HG03108 (cell line): Measurements from ENCODE around the gene PI16.

ENCODE experiments used
- ATAC-seq: cut with Tn5 transposase; IDR thresholded peaks from one replicate; pipeline ENCODE4 v1.9.1; 2021; ENCODE audit warnings: moderate library complexity; ENCODE audit not compliant: unreplicated experiment

The PI16 gene

GRCh38 chr6:36956446-36956820, 1.9 kb downstream of the PI16 start:
- no peak for ATAC-seq

- no peak for ATAC-seq
Observed at GRCh38 chr6:36957773-36958271, 3.3 kb downstream of the PI16 start.

- no peak for ATAC-seq
Observed at GRCh38 chr6:36958775-36959554, 4.4 kb downstream of the PI16 start.

DNA sequence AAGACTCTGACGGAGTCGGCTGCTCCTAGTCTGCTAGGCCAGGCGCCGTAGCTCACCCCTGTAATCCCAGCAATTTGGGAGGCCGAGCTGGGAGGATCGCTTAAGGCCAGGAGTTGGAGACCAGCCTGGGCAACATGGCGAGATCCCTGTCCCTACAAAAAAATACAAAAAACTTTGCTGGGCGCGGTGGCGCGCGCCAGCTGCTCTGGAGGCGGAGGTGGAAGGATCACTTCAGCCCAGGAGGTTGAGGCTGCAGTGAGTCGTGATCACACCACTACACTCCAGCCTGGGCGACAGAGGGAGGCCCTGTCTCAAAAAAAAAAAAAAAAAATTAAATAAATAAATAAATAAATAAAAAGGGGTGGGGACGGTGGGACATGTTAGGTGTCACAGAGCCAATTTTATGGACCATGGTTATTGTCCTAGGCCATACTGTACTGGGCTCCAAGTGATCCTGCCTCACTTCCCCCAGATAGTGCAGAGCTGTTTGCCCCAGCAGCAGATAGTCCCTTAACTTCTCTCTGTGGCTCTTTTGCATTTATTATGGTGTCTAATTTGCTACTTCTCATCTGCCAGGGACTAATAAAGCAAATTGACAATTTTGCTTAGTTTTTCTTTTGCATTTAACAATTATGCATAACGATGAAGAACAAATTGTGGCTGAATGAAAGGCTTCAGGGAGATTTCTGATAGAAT, 5.2 kb downstream of the PI16 start:
- no peak for ATAC-seq

DNA sequence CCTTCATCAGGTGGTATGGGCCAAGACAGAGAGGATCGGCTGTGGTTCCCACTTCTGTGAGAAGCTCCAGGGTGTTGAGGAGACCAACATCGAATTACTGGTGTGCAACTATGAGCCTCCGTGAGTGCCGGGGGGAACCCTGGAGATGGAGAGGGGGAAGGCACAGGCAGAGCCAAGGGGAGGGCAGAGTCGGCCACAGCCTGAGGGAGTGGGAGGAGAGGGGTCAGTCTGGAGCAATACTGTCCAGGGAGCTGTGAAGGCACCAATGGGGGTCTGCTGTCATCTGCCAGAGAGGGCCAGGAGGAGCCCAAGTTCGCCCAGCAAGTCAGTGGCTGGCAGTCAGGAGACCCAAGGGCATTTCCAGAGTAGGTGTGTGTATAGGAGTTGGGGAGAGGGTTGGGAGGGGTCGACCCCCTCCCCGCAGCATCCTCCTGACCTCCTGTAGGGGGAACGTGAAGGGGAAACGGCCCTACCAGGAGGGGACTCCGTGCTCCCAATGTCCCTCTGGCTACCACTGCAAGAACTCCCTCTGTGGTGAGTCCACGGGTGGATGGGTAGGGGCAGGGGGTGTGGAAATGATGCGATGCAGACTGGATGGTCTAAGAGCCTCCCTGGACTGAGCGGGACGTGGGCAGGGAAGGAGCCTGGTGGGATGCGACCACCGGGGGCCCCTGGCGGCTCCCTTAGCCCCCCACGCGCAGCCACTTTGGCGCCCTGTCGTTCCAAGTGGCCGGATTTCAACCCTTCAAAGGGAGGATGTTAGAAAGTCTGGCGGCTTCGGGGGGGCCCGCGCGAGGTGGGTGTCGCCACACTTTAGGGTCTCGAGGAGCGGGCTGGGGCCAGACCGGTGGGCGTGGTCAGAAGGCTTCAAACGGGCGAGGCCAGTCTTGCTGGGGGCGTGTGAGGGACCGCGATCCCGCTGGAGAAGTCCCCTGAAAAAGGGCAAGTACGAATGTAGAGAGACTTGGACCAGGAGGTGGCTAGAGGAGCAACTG, 7.2 kb downstream of the PI16 start:
- ATAC-seq = no peak

GRCh38 chr6:36962874-36963273, 8.3 kb downstream of the PI16 start:
- no peak for ATAC-seq

- no peak for ATAC-seq
Observed at GRCh38 chr6:36963451-36964290, 9.1 kb downstream of the PI16 start.

- ATAC-seq = no peak
Observed at GRCh38 chr6:36964349-36964748, 9.8 kb downstream of the PI16 start.

- ATAC-seq = no peak
Observed at GRCh38 chr6:36964908-36965307, 10.4 kb downstream of the PI16 start.

DNA sequence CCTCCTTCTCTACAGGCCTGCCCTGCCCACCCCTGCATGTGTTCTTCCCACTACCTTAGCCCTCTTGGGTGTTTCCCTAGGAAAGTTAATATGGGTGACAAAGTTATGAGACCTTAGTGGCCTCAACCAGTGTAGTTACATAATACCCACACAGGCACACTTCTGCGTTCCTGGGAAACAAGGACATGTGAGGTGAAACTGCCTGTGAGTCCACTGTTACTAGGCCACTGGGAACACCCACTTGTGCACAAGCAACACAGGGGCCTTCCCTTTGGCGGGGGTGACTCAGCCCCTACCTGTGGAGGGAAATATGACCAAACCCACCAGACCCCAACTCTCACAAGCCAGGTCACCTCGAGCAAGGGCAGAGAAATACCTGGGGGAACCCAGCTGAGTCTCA, 12.8 kb downstream of the PI16 start:
- ATAC-seq = no peak

DNA sequence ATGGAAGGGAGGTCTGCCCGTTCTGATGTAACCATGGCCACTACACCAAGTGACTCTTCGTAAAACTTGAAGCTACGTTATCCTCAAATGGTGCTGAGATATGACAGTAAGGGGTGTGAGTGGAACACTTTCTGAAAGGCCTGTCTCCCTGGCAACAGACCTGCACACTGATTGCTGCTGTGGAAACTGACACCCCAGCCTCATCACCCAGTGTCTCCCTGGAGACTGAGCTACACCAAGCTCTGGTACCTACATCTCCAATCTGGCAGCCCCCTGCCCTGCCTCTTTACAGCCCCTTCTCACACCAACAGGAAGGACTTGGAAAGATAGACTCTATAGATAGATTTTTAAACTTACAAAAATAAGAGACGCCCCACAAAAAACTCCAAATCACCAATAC, 13.2 kb downstream of the PI16 start:
- ATAC-seq = no peak

GRCh38 chr6:36968266-36968977, 13.9 kb downstream of the PI16 start:
- no peak for ATAC-seq

- ATAC-seq = no peak
Observed at GRCh38 chr6:36969240-36969691, 14.7 kb downstream of the PI16 start.

DNA sequence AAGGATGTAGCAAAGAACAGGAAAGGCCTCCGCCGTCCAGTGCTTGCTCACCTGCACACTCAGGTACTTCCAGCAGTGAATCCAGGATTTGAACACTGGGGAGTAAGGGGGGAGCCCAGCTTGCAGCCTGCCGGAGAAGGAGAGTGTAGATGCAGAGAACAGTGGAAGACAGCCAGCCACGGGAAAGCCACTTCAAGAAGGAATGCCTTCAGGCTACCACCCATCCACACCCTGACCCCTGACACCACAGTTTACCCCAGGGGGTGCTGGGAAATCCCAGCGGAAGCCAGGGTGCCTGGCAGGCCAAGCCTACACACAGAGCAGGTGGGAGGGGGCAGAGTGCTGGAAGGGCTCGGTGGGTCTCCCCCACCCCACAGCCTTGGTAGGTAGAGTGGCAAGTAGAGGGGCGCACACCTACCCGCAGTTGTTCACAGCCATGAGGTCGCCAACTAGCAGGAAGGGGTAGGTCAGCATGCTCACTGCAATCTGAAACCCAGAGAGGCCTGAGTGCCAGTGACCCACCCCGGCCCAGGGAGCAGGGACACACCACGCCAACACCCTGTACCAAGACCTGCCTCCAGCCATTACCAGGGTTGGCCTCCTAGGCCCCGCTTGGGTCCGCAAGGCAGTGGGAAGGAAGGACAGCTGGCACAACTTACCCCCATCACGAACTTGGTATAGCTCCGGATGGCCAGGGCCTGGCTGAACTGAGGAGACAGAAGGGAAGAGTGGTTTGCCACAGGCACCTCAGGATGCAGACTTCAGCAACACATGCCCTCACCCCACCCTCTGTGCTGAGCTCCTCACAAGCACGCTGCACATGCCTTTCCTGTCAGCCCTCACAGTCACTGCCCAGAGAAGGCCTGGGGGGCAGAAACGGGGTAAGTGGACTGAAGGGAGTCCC, 15.7 kb downstream of the PI16 start:
- ATAC-seq = no peak

DNA sequence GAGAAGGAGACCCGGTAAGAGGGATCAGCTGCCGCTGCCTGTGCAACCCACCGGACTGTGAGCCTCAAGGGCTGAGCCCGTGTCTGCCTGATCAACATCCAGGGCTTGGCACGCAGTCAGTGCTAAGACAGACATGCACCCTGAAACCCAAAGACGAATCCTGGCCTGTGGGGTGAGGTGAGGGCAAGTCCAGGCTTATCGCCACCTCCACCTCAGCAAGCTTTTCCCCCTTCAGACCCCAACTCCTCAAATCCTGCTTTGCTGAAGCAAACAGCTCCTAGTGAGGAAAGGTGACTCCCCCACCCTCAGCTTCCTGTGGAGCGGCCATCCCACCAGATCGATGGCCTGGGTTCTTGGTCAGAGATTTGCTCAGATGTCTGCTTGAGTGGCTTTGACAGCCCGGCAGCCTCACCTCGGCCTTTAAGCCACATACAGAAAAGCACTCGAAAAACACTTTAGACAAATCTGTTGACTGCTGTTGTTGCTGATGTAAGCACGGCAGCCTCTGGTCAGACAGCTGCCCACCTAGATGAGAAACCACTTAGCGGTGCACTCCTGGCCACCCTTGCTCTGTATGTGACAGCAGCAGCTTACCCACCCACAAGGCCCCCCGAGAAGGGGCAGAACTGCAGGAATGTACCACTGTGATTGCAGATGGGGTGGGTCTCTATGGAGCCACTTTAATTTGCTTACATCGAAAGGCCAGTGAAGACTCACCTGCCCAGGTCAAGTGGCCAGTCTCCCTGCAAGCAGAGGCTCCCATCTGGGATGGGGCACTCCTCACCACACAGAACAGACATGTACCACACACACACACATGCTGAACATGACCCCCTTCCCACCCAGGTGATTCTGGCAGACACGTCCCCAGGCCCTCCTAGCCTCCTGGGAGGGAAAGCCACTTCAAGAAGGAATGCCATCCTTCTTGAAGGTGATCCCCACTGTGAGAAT, 16.6 kb downstream of the PI16 start:
- ATAC-seq = no peak

DNA sequence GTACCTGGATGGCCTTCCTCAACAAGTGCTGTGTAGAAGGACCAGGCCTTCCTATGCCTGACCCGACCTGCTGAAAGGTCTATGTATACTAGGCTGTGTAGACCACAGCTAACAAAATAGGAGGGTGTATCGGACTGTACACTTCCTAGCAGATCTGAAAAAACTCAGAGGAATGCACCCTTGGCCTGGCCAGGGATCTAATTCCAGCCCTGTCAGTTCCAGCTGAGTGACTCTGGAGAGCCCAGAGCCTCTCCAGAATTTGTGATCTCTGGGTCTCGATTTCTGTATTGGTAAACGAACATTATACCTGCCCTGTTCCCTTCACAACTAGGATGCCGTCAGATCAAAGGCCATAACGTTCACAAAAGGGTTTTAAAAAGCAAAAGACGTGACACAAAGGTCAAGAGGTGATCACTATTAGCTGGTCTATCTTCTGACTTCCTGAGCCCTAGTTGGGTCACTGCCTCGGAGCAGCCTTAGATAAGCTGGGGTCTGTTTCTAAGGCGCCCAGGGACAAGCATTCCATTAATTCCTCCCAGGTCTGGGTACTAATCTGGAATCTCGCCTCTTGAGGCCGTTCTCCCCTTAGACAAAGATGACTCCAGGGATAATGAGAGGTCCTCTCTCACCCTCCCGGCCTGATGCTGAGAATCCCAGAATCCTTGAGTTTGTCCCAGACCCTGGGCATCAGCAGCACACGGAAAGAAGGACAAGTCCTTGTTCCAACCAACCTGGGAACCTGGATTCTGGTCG, 17.6 kb downstream of the PI16 start:
- ATAC-seq = no peak

GRCh38 chr6:36973190-36973589, 18.7 kb downstream of the PI16 start:
- no peak for ATAC-seq
